Loucy (cell line): Measurements from ENCODE around the gene DCUN1D4.

ENCODE experiments used
- H2AFZ ChIP-seq: fragments of 200-600 bp; sonication (generic); 2 replicates; pipeline ENCODE4 v1.6.0; 2016; ENCODE audit warnings: antibody characterized with exemption, mild to moderate bottlenecking, low read length, moderate library complexity
- H3F3A ChIP-seq: fragments of 200-600 bp; 2 replicates; pipeline ENCODE4 v1.6.0; 2016; ENCODE audit warnings: antibody characterized with exemption, low read depth, mild to moderate bottlenecking
- H3K27me3 ChIP-seq: fragments of 200-600 bp; sonication (generic); 2 replicates; pipeline ENCODE4 v1.6.1; 2014; ENCODE audit warnings: low read length, mild to moderate bottlenecking; ENCODE audit not compliant: insufficient read depth, poor library complexity, severe bottlenecking
- H3K36me3 ChIP-seq: fragments of 200-600 bp; sonication (generic); 2 replicates; pipeline ENCODE4 v1.6.1; 2016; ENCODE audit warnings: low read length; ENCODE audit not compliant: insufficient read depth
- H3K4me1 ChIP-seq: fragments of 200-600 bp; sonication (generic); 2 replicates; pipeline ENCODE4 v1.5.1; 2014; ENCODE audit warnings: low read length, mild to moderate bottlenecking; ENCODE audit not compliant: insufficient read depth, poor library complexity, severe bottlenecking
- H3K4me2 ChIP-seq: fragments of 200-600 bp; sonication (generic); 2 replicates; pipeline ENCODE4 v1.6.0; 2014; ENCODE audit warnings: antibody characterized with exemption, low read length, low read depth, mild to moderate bottlenecking; ENCODE audit not compliant: poor library complexity, severe bottlenecking
- H3K4me3 ChIP-seq: fragments of 200-600 bp; sonication (generic); 2 replicates; pipeline ENCODE4 v1.5.1; 2014; ENCODE audit warnings: low read length, mild to moderate bottlenecking, mixed read lengths; ENCODE audit not compliant: poor library complexity, severe bottlenecking
- H3K79me2 ChIP-seq: fragments of 200-600 bp; sonication (generic); 2 replicates; pipeline ENCODE4 v1.6.1; 2014; ENCODE audit warnings: low read length; ENCODE audit not compliant: insufficient read depth
- H3K9ac ChIP-seq: fragments of 200-600 bp; sonication (generic); 2 replicates; pipeline ENCODE4 v1.6.0; 2014; ENCODE audit warnings: mild to moderate bottlenecking, low read depth, low read length, moderate library complexity; ENCODE audit not compliant: poor library complexity, severe bottlenecking
- H3K9me2 ChIP-seq: fragments of 200-600 bp; sonication (generic); replicated peaks from 2 replicates; pipeline ENCODE4 v1.6.1; 2016; ENCODE audit warnings: low read depth, low read length, mixed read lengths
- H3K9me3 ChIP-seq: fragments of 200-600 bp; sonication (generic); 2 replicates; pipeline ENCODE4 v1.6.1; 2014; ENCODE audit warnings: mild to moderate bottlenecking, antibody characterized with exemption, low read length, low read depth; ENCODE audit not compliant: insufficient read depth
- H4K20me1 ChIP-seq: fragments of 200-600 bp; sonication (generic); 2 replicates; pipeline ENCODE4 v1.6.0; 2014; ENCODE audit warnings: antibody characterized with exemption, low read length, mild to moderate bottlenecking; ENCODE audit not compliant: insufficient read depth, poor library complexity, severe bottlenecking
- EZH2phosphoT487 ChIP-seq: fragments of 200-600 bp; IDR thresholded peaks from 2 replicates; pipeline ENCODE4 v1.6.1; 2018; ENCODE audit warnings: antibody characterized with exemption, mild to moderate bottlenecking, moderate library complexity, borderline replicate concordance
- TF ChIP-seq, protein P1 (sequence below): fragments of 200-600 bp; sonication (generic); conservative IDR thresholded peaks from 2 replicates; pipeline ENCODE4 v1.5.1; 2014; ENCODE audit warnings: mild to moderate bottlenecking, antibody characterized with exemption, low read length

DCUN1D4 gene

DNA sequence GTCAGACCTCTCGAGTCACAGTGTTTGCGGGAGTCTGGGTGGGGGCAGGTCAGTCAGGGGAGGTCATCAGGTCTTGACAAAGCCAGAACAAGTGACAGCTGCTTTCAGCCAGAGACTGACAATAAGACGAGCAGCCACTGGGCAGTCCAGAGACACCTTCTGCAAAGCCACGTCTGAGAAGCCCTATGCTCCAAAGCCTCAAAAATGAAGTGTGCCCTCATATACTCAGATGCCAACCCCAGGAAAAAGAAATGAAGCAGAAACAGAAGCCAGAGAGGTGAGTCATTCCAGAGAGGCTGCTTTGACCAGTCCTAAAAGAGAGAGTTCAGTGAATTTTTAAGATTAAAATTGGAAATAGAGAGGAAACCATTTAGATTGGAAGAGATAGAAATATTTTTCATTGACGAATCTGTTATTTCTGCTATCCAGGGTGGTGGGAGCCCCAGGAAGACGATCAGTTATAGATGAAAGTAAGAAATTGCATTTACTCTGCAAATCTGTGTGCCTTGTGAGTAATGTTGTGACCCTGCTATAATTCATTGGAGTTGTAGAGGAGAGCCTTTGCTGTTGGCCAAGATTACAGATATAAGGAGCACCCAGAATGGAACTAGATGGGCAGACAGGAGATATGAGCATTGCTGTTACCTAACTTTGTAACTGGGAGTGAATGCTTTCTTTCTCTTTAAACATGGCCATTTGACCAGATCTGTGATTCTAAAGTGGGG is 99.3 kb downstream of the DCUN1D4 start:
- no peaks in the 10 kb centered on the region for H3F3A ChIP-seq
- no peak overlapping the region for H3K4me3 ChIP-seq
- no peaks in the 10 kb centered on the region for H4K20me1 ChIP-seq
- H3K36me3 ChIP-seq = no peaks in the 10 kb centered on the region
- no peak overlapping the region for H3K4me2 ChIP-seq
- TF ChIP-seq, protein P1, sequence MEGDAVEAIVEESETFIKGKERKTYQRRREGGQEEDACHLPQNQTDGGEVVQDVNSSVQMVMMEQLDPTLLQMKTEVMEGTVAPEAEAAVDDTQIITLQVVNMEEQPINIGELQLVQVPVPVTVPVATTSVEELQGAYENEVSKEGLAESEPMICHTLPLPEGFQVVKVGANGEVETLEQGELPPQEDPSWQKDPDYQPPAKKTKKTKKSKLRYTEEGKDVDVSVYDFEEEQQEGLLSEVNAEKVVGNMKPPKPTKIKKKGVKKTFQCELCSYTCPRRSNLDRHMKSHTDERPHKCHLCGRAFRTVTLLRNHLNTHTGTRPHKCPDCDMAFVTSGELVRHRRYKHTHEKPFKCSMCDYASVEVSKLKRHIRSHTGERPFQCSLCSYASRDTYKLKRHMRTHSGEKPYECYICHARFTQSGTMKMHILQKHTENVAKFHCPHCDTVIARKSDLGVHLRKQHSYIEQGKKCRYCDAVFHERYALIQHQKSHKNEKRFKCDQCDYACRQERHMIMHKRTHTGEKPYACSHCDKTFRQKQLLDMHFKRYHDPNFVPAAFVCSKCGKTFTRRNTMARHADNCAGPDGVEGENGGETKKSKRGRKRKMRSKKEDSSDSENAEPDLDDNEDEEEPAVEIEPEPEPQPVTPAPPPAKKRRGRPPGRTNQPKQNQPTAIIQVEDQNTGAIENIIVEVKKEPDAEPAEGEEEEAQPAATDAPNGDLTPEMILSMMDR = no peak
- H3K27me3 ChIP-seq = no peaks in the 10 kb centered on the region
- no peaks in the 10 kb centered on the region for H3K79me2 ChIP-seq
- H3K9ac ChIP-seq = no peak overlapping the region
- no peaks in the 10 kb centered on the region for H3K4me1 ChIP-seq
- H2AFZ ChIP-seq = no peak overlapping the region
- no peaks in the 10 kb centered on the region for H3K9me2 ChIP-seq
- H3K9me3 ChIP-seq = peaks cover 4% of the 10 kb centered on the region; the same call in 1 of the 2 replicates

DNA sequence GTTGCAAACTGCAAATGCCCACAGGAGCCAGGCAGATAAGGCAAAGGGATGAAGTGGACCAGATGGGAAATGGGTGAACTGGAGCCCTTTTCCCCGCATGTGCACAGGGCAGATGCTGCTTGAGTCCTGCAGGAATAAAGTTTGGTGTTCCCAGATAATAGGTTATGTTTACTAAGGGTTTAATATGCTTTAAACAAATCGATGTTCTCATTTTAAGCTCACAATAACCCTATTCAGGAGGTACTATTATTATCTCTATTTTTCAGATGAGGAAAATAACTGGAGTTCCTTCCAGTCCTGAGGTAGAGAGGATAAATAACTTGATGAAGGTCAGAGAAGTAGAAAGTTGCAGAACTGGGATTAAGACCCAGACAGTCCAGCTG is 99.9 kb downstream of the DCUN1D4 start:
- no peak overlapping the region for H3K9ac ChIP-seq

DNA sequence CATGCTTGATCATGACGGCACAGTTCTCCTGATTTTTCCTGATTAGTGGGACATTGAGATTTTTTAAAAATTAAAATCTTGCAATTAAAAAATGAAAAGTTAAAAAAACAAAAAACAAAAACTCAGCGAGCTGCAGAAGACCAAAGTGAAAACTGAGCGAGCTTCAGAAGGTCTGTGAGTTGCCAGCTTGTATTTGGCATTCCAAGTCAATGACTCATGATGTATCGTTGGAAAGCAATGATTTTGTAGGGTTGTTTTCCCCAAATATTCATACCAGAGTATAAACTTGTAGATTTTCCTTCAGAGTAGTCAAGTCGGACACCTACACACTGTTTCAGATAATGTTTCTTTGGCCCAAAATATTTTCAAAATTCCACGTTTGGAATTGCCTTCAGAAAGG is 100.3 kb downstream of the DCUN1D4 start:
- Histone ChIP-seq H3K4me2 (no peak overlapping the region), H3F3A (no peaks in the 10 kb centered on the region), H2AFZ (no peak overlapping the region), H3K79me2 (no peaks in the 10 kb centered on the region), H3K27me3 (no peaks in the 10 kb centered on the region), H3K9me3 (peaks cover 4% of the 10 kb centered on the region; the same call in 1 of the 2 replicates), H4K20me1 (no peaks in the 10 kb centered on the region), H3K36me3 (no peaks in the 10 kb centered on the region), H3K9ac (no peak overlapping the region), H3K9me2 (no peaks in the 10 kb centered on the region), H3K4me1 (no peaks in the 10 kb centered on the region), H3K4me3 (no peak overlapping the region)
- no peak for TF ChIP-seq EZH2phosphoT487
- TF ChIP-seq, protein P1 = no peak

More for the DNA sequence above, 99.9 kb downstream of the DCUN1D4 start:
- H2AFZ ChIP-seq = no peak overlapping the region
- H3F3A ChIP-seq = no peaks in the 10 kb centered on the region
- H3K9me2 ChIP-seq = no peaks in the 10 kb centered on the region
- no peaks in the 10 kb centered on the region for H3K4me1 ChIP-seq
- TF ChIP-seq, protein P1 = no peak
- TF ChIP-seq EZH2phosphoT487 = no peak
- H3K36me3 ChIP-seq = no peaks in the 10 kb centered on the region
- H3K4me3 ChIP-seq = no peak overlapping the region
- H3K9me3 ChIP-seq = peaks cover 4% of the 10 kb centered on the region; the same call in 1 of the 2 replicates
- H3K27me3 ChIP-seq = no peaks in the 10 kb centered on the region
- no peak overlapping the region for H3K4me2 ChIP-seq
- H4K20me1 ChIP-seq = no peaks in the 10 kb centered on the region
- H3K79me2 ChIP-seq = no peaks in the 10 kb centered on the region
